ENCODE data around the gene UCP1. TPM values are rescaled to one million over a fixed set of nuclear protein-coding genes. Genes with fewer than 3 reads are reported as not detected.

Gene UCP1
- polyA plus RNA-seq, 1 experiment = not detected

- no peak for DNase-seq (ENCODE audit: low read depth)
- no peaks in the 10 kb centered on the region; the same call in 1 of the 2 replicates for H3K27me3 ChIP-seq (ENCODE audit: control insufficient read depth, insufficient read depth, low read length)
- TF ChIP-seq CTCF (IDR thresholded peaks at IDR 0.05; ENCODE audit: insufficient read depth, low read depth, low read length) = peak; percentile 56
- H3K4me3 ChIP-seq (ENCODE audit: low read depth, low read length) = no peak overlapping the region
- CTCF ChIA-PET = interaction anchor here (0.6 to 3.1 kb wide), 21 partner anchors 9 to 1008 kb away, joined by 3 to 15 read pairs (median 4); partner anchors contain the start of genes ELMOD2 and UCP1
- POLR2A ChIA-PET = interaction anchor here (0.6 kb wide), 1 partner anchor 10 kb away, joined by 5 read pairs; no protein-coding TSS in a partner anchor
- no peaks in the 10 kb centered on the region for H3K36me3 ChIP-seq (ENCODE audit: control insufficient read depth, insufficient read depth, low read length)
Observed at GRCh38 chr4:140609548-140610425, 41.0 kb upstream of the UCP1 start.

- ChIA-PET POLR2A (no interaction called here), CTCF (interaction anchor here (0.6 to 3.1 kb wide), 10 partner anchors 8 to 526 kb away, joined by 3 to 15 read pairs (median 4); partner anchors contain the start of gene RNF150)
- Histone ChIP-seq H3K36me3 (ENCODE audit: control insufficient read depth, insufficient read depth, low read length) (no peaks in the 10 kb centered on the region), H3K4me3 (ENCODE audit: low read depth, low read length) (no peak overlapping the region), H3K27me3 (ENCODE audit: control insufficient read depth, insufficient read depth, low read length) (peaks cover 3% of the 10 kb centered on the region)
- DNase-seq (ENCODE audit: low read depth) = no peak
- no peak for TF ChIP-seq CTCF (IDR thresholded peaks at IDR 0.05; ENCODE audit: insufficient read depth, low read depth, low read length)
Observed at GRCh38 chr4:140607852-140608251, 39.1 kb upstream of the UCP1 start.

DNA sequence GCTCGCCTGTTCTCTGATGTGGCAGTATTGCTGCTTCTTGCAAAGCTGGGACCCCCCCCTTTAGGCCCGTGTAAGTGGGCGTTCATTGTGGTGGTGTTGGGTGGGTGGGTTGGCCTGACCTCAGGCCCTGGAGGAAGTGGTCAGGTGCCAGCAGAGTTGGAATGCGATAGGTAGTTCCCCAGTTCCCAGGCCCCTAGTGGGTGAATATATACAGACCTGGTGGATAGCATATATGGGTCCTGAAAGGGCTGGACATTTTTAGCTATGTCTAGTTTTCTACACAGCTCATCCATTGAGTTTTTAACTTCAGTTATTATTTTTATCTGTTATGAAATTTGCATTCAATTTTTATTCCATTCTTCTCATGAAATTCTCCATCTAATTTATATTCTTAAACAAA, 35.8 kb upstream of the UCP1 start:
- POLR2A ChIA-PET = no interaction called here
- no peak for DNase-seq (ENCODE audit: low read depth)
- CTCF ChIA-PET = interaction anchor here (0.7 to 1.3 kb wide), 3 partner anchors 9 to 245 kb away, joined by 3 read pairs; no protein-coding TSS in a partner anchor
- H3K27me3 ChIP-seq (ENCODE audit: control insufficient read depth, insufficient read depth, low read length) = peaks cover 6% of the 10 kb centered on the region
- no peaks in the 10 kb centered on the region for H3K36me3 ChIP-seq (ENCODE audit: control insufficient read depth, insufficient read depth, low read length)
- no peak overlapping the region for H3K4me3 ChIP-seq (ENCODE audit: low read depth, low read length)
- no peak for TF ChIP-seq CTCF (IDR thresholded peaks at IDR 0.05; ENCODE audit: insufficient read depth, low read depth, low read length)

- ChIA-PET CTCF (interaction anchor here (0.6 to 1.0 kb wide), 2 partner anchors 9 to 94 kb away, joined by 3 to 4 read pairs; no protein-coding TSS in a partner anchor), POLR2A (no interaction called here)
- Histone ChIP-seq H3K27me3 (ENCODE audit: control insufficient read depth, insufficient read depth, low read length) (peaks cover 6% of the 10 kb centered on the region), H3K4me3 (ENCODE audit: low read depth, low read length) (no peak overlapping the region), H3K36me3 (ENCODE audit: control insufficient read depth, insufficient read depth, low read length) (no peaks in the 10 kb centered on the region)
- no peak for TF ChIP-seq CTCF (IDR thresholded peaks at IDR 0.05; ENCODE audit: insufficient read depth, low read depth, low read length)
- DNase-seq (ENCODE audit: low read depth) = no peak
Observed at GRCh38 chr4:140603286-140603685, 34.5 kb upstream of the UCP1 start.

DNA sequence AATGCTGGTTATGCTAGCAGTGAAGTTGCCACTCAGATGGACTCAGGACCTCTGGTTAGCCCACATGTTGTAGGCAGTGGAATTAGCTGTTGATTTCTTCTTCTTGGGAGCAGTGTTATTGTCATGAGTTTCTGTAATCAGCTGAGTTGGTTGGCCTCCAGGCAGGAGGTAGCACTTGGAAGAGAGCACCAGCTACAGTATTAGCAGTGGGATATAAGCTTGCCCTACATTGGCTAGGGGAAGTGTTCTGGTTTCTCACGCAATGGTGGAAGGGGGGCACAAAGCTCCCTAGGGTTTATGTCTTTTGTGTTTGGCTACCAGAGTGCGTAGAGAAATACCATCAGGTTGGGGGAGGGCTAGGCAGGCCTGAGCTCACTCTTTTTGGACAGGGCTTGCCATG, 34.0 kb upstream of the UCP1 start:
- Histone ChIP-seq H3K4me3 (ENCODE audit: low read depth, low read length) (no peak overlapping the region), H3K36me3 (ENCODE audit: control insufficient read depth, insufficient read depth, low read length) (no peaks in the 10 kb centered on the region), H3K27me3 (ENCODE audit: control insufficient read depth, insufficient read depth, low read length) (peaks cover 6% of the 10 kb centered on the region)
- no peak for DNase-seq (ENCODE audit: low read depth)
- TF ChIP-seq CTCF (IDR thresholded peaks at IDR 0.05; ENCODE audit: insufficient read depth, low read depth, low read length) = no peak
- POLR2A ChIA-PET = no interaction called here
- CTCF ChIA-PET = interaction anchor here (0.6 to 1.0 kb wide), 2 partner anchors 9 to 95 kb away, joined by 3 to 4 read pairs; no protein-coding TSS in a partner anchor
